WI38 (cell line): ENCODE results near the gene CCNYL1.
"Not testable (repeated sequence)": the region's sequence is repeated elsewhere in the genome, so short reads cannot be mapped to it uniquely, and the experiment has no call there.

Source experiments
- H3K4me3 ChIP-seq: 2 replicates; pipeline ENCODE4 v1.5.1; 2011; ENCODE audit warnings: low read depth, mild to moderate bottlenecking, control low read depth, low read length
- TF ChIP-seq, protein P1 (sequence below): IDR thresholded peaks from 2 replicates; pipeline ENCODE4 v1.5.1; 2012; ENCODE audit warnings: low read depth, mild to moderate bottlenecking, control low read depth, low read length

The CCNYL1 gene

DNA sequence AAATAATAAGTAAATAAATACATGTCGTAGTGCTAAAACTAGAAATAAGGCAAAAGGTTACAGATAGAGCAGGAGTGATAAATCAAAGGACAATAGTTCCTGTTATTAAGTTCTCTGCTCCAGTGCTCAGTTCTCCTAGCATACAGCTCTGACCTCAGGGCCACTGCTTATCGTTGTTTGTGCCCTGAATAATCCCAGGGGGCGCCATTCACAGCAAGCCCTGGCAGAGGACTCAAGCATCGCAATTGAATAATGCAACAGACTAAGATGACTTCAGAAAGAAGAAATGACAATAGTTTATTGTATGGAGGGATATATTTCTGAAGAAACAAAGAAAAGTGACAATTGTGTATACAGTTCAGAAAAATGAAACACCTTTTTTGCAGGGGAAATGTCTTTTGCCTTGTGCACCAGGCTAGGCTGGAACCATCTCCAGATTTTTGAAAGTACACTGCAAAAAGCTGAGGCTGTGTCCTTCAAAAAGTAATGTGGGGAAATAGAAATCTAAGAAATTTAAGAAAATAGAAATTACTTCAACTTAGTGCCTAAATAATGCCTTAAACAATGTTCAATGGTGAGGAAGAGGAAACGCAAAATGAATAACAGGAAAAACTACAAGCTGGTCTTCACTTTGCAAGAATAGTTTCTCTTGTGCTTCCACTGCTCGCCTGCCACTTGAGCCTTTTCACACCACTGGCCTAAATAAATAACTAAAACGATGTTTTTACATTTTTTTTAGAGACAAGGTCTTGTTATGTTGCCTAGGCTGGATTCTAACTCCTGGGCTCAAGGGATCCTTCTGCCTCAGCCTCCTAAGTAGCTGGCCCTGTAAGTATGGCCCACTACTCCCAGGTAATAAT, 19.0 kb upstream of the CCNYL1 start:
- H3K4me3 ChIP-seq: no peak overlapping the region
- TF ChIP-seq, protein P1, sequence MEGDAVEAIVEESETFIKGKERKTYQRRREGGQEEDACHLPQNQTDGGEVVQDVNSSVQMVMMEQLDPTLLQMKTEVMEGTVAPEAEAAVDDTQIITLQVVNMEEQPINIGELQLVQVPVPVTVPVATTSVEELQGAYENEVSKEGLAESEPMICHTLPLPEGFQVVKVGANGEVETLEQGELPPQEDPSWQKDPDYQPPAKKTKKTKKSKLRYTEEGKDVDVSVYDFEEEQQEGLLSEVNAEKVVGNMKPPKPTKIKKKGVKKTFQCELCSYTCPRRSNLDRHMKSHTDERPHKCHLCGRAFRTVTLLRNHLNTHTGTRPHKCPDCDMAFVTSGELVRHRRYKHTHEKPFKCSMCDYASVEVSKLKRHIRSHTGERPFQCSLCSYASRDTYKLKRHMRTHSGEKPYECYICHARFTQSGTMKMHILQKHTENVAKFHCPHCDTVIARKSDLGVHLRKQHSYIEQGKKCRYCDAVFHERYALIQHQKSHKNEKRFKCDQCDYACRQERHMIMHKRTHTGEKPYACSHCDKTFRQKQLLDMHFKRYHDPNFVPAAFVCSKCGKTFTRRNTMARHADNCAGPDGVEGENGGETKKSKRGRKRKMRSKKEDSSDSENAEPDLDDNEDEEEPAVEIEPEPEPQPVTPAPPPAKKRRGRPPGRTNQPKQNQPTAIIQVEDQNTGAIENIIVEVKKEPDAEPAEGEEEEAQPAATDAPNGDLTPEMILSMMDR: no peak

DNA sequence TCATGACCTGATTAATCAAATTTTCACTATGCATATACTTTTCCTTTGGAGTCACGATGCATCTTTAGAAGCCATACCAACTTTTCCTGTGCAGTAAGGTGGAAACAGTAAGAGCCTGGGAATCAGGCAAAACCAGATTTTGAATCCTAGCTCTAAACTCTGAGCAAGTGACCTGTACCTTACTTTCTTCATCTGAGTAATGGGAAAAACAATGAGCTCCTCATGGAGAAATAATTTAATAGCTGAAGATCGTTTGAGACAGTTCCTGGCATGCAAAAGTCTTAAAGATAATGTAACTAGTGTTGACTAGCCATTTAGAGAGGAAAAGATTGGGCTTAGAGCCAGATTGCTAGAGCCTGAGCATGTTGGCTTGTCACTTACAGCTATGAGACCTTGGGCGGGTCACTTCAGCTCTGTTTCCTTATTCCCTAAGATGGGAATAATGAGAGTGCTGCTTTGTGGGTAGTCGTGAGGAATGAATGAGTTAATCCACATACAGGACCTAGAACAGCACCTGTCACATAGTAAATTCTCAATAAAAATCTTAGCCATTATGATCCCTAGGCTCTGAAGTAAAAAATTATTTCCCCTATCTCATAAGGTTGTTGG, 17.7 kb upstream of the CCNYL1 start:
- TF ChIP-seq, protein P1: no peak
- H3K4me3 ChIP-seq: no peak overlapping the region

DNA sequence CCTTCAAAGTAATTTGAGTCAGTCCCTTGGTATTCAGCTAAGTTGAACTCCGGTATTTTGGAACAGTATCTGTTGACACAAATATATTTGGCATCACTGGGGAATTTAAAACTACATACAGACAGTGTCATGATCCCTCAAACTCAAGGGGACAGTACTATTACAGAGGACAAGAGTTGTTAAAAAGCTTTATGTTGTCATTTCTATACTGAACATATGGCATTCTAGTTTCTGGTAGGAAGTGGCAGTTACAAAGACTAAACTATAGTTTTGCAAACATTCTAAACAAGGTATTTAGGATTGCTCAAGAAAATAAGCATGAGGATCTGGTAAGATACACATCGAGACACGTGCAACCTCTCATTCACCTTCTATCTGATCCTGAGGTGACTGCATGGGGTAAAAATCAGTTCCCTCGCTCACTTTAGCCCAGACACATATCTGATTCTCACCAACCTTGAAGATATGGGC, 16.6 kb upstream of the CCNYL1 start:
- TF ChIP-seq, protein P1: no peak
- no peak overlapping the region for H3K4me3 ChIP-seq

DNA sequence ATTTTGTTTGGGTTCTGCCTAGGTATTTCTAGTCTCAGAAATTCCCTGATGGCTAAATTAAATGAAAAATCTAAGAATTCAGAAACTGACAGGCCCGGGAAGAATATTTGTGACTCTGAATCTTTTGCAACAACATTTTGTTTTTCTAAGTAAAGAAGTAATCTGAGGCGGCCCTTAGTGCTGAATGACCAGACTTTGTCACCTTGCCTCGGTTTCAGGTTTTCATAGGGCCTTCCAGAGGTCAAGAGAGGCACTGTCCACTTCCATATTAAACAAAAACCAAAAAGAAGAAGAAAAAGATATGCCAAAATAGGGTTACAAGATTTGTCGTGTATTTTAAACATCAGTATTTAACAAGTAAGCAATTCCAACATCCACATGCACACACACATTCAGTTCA, 16.1 kb upstream of the CCNYL1 start:
- TF ChIP-seq, protein P1: no peak

DNA sequence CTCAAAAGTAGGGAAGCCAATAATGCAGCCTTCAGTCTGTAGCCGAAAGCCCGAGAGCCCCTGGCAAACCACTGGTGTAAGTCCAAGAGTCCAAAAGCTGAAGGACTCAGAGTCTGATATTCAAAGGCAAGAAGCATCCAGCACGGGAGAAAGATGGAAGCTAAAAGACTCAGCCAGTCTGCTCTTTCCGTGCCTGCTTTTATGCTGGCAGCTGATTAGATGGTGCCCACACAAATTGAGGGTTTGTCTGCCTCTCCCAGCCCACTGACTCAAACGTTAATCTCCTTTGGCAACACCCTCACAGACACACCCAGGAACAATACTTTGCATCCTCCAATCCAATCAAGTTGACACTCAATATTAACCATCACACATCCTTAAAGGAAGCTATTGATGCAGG, 14.5 kb upstream of the CCNYL1 start:
- not testable (repeated sequence) for H3K4me3 ChIP-seq

More for the DNA sequence above, 16.1 kb upstream of the CCNYL1 start:
- H3K4me3 ChIP-seq: no peak overlapping the region

DNA sequence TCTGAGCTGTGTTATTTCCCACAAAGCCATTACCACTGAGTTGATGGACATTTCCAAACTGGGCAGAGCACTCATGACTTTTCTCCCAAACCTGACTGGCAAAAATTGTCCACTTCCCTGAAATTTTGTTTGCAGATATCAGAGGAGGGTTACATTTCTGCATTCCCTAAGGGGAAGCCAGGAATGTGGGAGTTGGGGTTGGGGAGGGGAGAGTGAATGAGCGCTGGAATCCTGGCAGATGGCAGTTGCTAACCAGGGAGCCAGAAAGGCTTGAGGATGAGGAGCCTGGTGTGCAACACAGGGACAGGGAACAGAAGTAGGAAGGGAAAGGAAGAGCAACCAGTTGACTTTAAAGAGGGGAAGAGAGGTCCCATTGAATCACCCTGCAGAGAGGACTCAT, 14.0 kb upstream of the CCNYL1 start:
- no peak overlapping the region for H3K4me3 ChIP-seq
- TF ChIP-seq, protein P1: no peak

DNA sequence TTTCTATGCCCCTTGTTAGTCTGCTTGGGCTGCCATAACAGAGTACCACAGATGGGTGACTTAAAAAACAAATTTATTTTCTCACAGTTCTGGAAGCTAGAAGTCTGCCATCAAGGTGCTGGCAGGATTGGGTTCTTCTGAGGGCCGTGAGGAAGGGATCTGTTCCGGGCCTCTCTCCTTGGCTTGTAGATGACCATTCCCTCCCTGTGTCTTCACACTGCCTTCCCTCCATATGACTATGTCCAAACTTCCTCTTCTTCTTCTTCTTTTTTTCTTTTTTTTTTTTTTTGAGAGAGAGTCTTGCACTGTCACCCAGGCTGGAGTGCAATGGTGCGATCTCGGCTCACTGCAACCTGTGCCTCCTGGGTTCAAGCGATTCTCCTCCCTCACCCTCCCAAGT, 13.1 kb upstream of the CCNYL1 start:
- no peak overlapping the region for H3K4me3 ChIP-seq
- TF ChIP-seq, protein P1: no peak
